SU-DHL-6 (cell line): ENCODE data around the gene WNT7B.

Source experiments
- H2AFZ ChIP-seq: fragments of 200-600 bp; sonication (generic); 2 replicates; pipeline ENCODE4 v1.6.1; 2014; ENCODE audit warnings: low read depth, mild to moderate bottlenecking, moderate library complexity, mixed read lengths, antibody characterized with exemption, low read length; ENCODE audit not compliant: severe bottlenecking
- H3F3A ChIP-seq: fragments of 200-600 bp; shearing (Covaris generic); 2 replicates; pipeline ENCODE4 v1.6.0; 2016; ENCODE audit warnings: antibody characterized with exemption, mild to moderate bottlenecking; ENCODE audit not compliant: insufficient read depth
- H3K27ac ChIP-seq: fragments of 200-600 bp; sonication (generic); 2 replicates; pipeline ENCODE4 v1.5.1; 2016; ENCODE audit warnings: low read depth, mild to moderate bottlenecking, low read length, moderate library complexity, mixed read lengths
- H3K27me3 ChIP-seq: fragments of 200-600 bp; sonication (generic), shearing (Covaris generic); 2 replicates; pipeline ENCODE4 v1.6.0; 2014; ENCODE audit warnings: mild to moderate bottlenecking, low read length
- H3K36me3 ChIP-seq: fragments of 200-600 bp; sonication (generic); 2 replicates; pipeline ENCODE4 v1.6.1; 2014; ENCODE audit warnings: mild to moderate bottlenecking, low read length, mixed read lengths
- H3K4me2 ChIP-seq: fragments of 300-600, 200-600 bp; shearing (Covaris generic), sonication (generic); 2 replicates; pipeline ENCODE4 v1.6.0; 2014; ENCODE audit warnings: low read length, low read depth, mild to moderate bottlenecking; ENCODE audit not compliant: poor library complexity, severe bottlenecking
- H3K4me3 ChIP-seq: fragments of 200-600 bp; sonication (generic); 2 replicates; pipeline ENCODE4 v1.5.1; 2014; ENCODE audit warnings: antibody characterized with exemption, low read length, mild to moderate bottlenecking, mixed read lengths; ENCODE audit not compliant: insufficient read depth, poor library complexity, severe bottlenecking
- H3K79me2 ChIP-seq: fragments of 200-600 bp; sonication (generic); 2 replicates; pipeline ENCODE4 v1.6.1; 2014; ENCODE audit warnings: mild to moderate bottlenecking, low read length, moderate library complexity; ENCODE audit not compliant: insufficient read depth
- H3K9ac ChIP-seq: fragments of 200-600 bp; sonication (generic); 2 replicates; pipeline ENCODE4 v1.7.0; 2014; ENCODE audit warnings: mild to moderate bottlenecking, low read length
- H3K9me2 ChIP-seq: fragments of 200-600 bp; sonication (generic); replicated peaks from 2 replicates; pipeline ENCODE4 v1.6.1; 2014; ENCODE audit warnings: low read length; ENCODE audit not compliant: insufficient read depth
- H3K9me3 ChIP-seq: fragments of 200-600 bp; sonication (generic); 2 replicates; pipeline ENCODE4 v1.6.1; 2014; ENCODE audit warnings: low read length, mixed read lengths; ENCODE audit not compliant: insufficient read depth
- H4K20me1 ChIP-seq: fragments of 200-600 bp; sonication (generic); 2 replicates; pipeline ENCODE4 v1.6.1; 2014; ENCODE audit warnings: low read depth, mild to moderate bottlenecking, antibody characterized with exemption, low read length, moderate library complexity, mixed read lengths
- EZH2phosphoT487 ChIP-seq: fragments of 200-600 bp; sonication (generic), shearing (Covaris generic); conservative IDR thresholded peaks from 2 replicates; pipeline ENCODE4 v1.6.1; 2018; ENCODE audit warnings: mild to moderate bottlenecking, antibody characterized with exemption, low read length, moderate library complexity, mixed read lengths
- TF ChIP-seq, protein P1 (sequence below): fragments of 200-600 bp; sonication (generic); IDR thresholded peaks from one replicate; pipeline ENCODE4 v1.5.1; 2017; ENCODE audit warnings: antibody characterized with exemption, mild to moderate bottlenecking, low read length, moderate library complexity; ENCODE audit not compliant: insufficient read depth, poor library complexity, severe bottlenecking

WNT7B gene

DNA sequence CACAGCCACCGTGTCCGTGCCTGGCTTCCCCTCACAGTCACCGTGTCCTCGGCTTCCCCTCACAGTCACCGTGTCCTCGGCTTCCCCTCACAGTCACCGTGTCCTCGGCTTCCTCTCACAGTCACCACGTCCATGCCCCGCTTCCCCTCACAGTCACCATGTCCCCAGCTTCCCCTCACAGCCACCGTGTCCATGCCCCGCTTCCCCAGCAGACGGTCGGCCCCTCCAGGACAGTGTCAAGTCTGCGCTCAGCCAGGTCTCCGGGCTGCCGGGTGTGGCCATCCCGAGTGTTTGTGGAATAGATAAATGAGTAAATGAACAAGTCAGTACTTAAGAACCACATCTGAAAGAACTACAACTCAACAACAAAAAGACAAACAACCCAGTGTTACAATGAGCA lies 23.8 kb downstream of the WNT7B start:
- Histone ChIP-seq H3K4me2 (no peak overlapping the region), H3K27me3 (no peaks in the 10 kb centered on the region), H4K20me1 (no peaks in the 10 kb centered on the region), H3K79me2 (no peaks in the 10 kb centered on the region), H2AFZ (no peak overlapping the region), H3K9me2 (no peaks in the 10 kb centered on the region), H3K27ac (no peak overlapping the region), H3F3A (no peaks in the 10 kb centered on the region), H3K9ac (no peak overlapping the region), H3K4me3 (no peak overlapping the region), H3K9me3 (no peaks in the 10 kb centered on the region), H3K36me3 (no peaks in the 10 kb centered on the region)
- no peak for TF ChIP-seq EZH2phosphoT487
- TF ChIP-seq, protein P1, sequence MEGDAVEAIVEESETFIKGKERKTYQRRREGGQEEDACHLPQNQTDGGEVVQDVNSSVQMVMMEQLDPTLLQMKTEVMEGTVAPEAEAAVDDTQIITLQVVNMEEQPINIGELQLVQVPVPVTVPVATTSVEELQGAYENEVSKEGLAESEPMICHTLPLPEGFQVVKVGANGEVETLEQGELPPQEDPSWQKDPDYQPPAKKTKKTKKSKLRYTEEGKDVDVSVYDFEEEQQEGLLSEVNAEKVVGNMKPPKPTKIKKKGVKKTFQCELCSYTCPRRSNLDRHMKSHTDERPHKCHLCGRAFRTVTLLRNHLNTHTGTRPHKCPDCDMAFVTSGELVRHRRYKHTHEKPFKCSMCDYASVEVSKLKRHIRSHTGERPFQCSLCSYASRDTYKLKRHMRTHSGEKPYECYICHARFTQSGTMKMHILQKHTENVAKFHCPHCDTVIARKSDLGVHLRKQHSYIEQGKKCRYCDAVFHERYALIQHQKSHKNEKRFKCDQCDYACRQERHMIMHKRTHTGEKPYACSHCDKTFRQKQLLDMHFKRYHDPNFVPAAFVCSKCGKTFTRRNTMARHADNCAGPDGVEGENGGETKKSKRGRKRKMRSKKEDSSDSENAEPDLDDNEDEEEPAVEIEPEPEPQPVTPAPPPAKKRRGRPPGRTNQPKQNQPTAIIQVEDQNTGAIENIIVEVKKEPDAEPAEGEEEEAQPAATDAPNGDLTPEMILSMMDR = no peak

DNA sequence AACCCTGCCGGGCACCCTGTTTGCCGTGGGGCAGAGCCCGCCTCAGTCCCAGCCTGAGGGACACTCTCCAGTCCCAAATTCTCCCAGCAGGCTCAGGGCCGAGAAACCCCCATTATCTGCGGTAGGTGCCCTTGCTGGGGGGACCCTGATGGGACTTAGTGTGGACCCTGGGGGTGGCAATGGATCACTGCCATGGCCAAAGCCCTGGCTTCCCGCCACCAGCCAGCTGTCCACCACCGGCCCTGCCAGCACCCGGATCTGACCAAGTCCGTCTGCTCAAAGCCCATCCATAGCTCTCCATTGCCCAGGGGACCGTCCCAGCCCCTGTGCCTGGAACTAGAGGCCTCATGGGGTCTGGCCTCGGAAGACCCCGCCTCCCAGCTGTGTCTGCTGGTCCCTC lies 24.4 kb downstream of the WNT7B start:
- TF ChIP-seq EZH2phosphoT487 = no peak
- TF ChIP-seq, protein P1 = no peak
- Histone ChIP-seq H3F3A (no peaks in the 10 kb centered on the region), H3K36me3 (no peaks in the 10 kb centered on the region), H3K9me2 (no peaks in the 10 kb centered on the region), H3K9me3 (no peaks in the 10 kb centered on the region), H3K9ac (no peak overlapping the region), H3K27me3 (no peaks in the 10 kb centered on the region), H3K4me2 (no peak overlapping the region), H3K27ac (no peak overlapping the region), H4K20me1 (no peaks in the 10 kb centered on the region), H3K4me3 (no peak overlapping the region), H2AFZ (no peak overlapping the region), H3K79me2 (no peaks in the 10 kb centered on the region)

DNA sequence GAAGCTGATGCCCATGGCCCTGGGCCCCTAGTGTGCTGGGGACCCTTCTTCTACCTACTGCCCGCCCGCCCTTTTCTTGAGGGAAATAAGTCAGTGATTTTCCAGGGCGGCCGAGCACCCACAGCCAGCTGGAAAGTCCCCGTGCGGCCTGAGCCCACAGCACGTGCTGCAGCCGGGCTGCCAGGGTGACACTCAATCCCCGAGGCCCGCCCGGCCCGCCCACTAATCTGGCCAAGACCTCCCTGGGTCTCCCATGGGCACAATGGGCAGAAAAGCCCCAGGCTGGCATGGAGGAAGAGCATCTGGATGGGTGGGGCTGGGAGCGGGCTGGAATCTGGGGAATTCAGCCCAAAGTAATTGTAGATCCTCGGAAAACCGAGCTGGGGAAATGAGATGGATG lies 24.8 kb downstream of the WNT7B start:
- no peaks in the 10 kb centered on the region for H3K9me2 ChIP-seq
- TF ChIP-seq EZH2phosphoT487 = no peak
- TF ChIP-seq, protein P1 = no peak
- no peaks in the 10 kb centered on the region for H3K36me3 ChIP-seq
- H3K79me2 ChIP-seq = no peaks in the 10 kb centered on the region
- no peak overlapping the region for H2AFZ ChIP-seq
- H4K20me1 ChIP-seq = no peaks in the 10 kb centered on the region
- H3K9ac ChIP-seq = no peak overlapping the region
- H3K27ac ChIP-seq = no peak overlapping the region
- H3K4me2 ChIP-seq = no peak overlapping the region
- no peaks in the 10 kb centered on the region for H3F3A ChIP-seq
- no peaks in the 10 kb centered on the region for H3K9me3 ChIP-seq
- H3K4me3 ChIP-seq = no peak overlapping the region
- no peaks in the 10 kb centered on the region for H3K27me3 ChIP-seq
